MG63 (cell line): ENCODE results near the gene HSPB6. TPM values are rescaled to one million over a fixed set of nuclear protein-coding genes. Genes with fewer than 3 reads are reported as not detected.
A peak's percentile ranks its signal among the peaks of the same experiment; 100 is the strongest.

Experiments used
- DNase-seq: peaks from one replicate; pipeline ENCODE4 v3.0.0-alpha.2; 2020
- H3K27me3 ChIP-seq: fragments of 250-450 bp; sonication (Bioruptor Pico); 2 replicates; pipeline ENCODE4 v1.5.1; 2020; ENCODE audit warnings: mild to moderate bottlenecking, moderate library complexity
- H3K36me3 ChIP-seq: fragments of 250-450 bp; sonication (Bioruptor Pico); 2 replicates; pipeline ENCODE4 v1.5.1; 2020; ENCODE audit warnings: mild to moderate bottlenecking, moderate library complexity
- H3K4me3 ChIP-seq: fragments of 250-450 bp; sonication (Bioruptor Pico); 2 replicates; pipeline ENCODE4 v1.5.1; 2020; ENCODE audit warnings: mild to moderate bottlenecking, moderate library complexity
- H3K9me3 ChIP-seq: fragments of 250-450 bp; sonication (Bioruptor Pico); 2 replicates; pipeline ENCODE4 v1.5.1; 2020; ENCODE audit warnings: mild to moderate bottlenecking, moderate library complexity
- total RNA-seq: library from RNA; depleted of rRNA; stranded (reverse); fragments of >200 nt; shearing (Covaris generic); gene quantifications from 2 replicates; pipeline ENCODE4 v1.2.3, GENCODE V29; 2014; ENCODE audit warnings: low replicate concordance

The HSPB6 gene
- total RNA-seq, 1 experiment from 2014 or later: not detected

DNA sequence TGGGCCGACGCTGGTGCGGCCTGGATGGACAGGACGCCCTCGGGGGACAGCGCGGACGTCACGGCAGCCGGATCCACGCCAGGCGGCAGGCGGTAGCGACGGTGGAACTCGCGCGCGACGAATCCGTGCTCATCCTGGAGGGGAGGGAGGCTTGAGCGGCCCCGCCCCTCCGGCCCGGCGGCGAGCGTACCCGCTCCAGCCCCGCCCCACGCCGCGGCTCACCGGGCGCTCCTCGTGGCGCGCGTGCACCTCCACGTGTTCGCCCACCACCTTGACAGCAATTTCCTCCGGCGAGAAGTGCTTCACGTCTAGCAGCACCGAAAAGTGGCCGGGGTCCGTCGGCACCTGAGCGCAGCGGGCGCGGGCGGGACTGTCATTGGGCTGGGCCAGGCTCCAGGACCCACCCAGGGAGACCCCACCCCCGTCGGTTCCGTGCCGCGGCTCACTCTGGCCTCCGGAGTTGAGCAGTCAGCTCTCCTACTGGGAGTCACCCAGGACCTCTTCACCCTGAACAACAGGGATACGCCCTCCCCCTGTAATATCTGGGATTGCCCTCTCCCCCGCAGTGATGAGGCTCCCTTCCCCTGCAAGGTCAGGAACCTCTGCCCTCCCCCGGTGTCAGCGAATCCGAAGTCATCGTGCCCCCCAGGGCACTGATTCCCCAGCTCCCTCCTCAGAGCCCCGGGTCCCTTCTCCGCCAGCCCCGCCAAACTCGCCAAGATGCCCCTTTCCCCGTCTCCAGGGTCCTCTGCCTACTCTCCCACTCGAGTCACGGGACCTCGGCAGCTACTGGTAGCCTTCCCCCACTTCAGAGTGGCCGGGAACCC, 1.1 kb downstream of the HSPB6 start:
- DNase-seq: no peak
- no peaks in the 10 kb centered on the region for H3K9me3 ChIP-seq
- H3K4me3 ChIP-seq: no peak overlapping the region
- peaks cover 51% of the 10 kb centered on the region for H3K36me3 ChIP-seq
- no peaks in the 10 kb centered on the region for H3K27me3 ChIP-seq

DNA sequence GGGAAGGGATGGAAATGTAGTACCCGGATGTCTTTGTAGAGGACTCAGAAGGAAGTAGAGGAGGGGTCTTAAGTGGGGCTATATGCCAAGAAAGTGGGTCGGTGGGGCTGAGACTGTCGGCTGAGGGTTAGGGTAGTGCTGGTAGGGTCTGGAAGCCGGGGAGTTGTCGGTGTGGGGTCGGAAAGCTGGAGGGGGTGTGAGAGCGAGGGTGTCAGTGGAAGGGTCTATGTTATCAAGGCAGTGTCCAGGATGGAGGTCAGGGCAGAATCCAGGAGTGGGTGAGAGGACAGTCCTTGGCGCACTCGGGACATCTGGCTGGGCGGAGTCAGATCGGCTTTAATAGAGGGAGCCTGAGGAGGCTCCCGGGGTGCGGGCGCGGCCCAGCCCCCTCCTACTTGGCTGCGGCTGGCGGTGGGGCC, 1.7 kb downstream of the HSPB6 start:
- Histone ChIP-seq H3K36me3 (peaks cover 45% of the 10 kb centered on the region), H3K4me3 (no peak overlapping the region), H3K9me3 (no peaks in the 10 kb centered on the region), H3K27me3 (no peaks in the 10 kb centered on the region)
- DNase-seq: no peak

DNA sequence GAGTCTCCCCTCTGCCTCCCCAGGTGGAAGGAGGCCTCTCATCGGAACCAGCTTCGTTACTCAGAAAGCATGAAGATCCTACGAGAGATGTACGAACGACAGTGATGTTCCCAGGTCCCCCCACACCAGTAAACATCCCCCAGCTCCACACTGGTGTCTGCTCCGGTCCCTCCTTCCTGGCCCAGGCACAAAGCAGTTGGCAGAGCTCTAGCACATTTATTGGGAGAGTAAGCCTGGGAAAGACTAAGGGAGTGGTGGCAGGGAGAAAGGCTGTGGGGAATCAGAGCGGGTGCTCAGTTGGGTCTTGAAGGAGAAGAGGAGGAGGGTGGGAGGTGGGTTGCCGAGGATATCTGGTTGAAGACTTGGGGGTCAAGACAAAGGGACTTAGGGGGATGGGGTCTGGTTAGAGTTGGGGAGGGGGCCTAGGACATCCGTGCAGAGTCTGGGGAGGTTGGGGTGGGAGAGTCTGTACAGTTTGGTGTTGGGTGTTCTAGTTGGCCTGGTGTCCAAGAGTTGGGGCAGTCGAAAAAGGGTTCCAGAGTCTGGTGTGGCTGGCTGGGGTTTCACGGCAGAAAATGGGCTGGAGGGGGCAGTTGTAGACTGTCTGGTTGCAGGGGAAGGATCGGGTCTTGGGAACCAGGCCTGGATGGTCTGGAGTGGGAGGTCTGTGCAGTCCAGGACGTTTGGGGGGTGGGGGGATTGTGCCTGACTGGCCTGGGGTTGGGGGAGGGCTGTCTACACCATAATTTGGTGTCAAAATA, 2.3 kb downstream of the HSPB6 start:
- Histone ChIP-seq H3K4me3 (no peak overlapping the region), H3K27me3 (no peaks in the 10 kb centered on the region), H3K36me3 (peaks cover 39% of the 10 kb centered on the region), H3K9me3 (no peaks in the 10 kb centered on the region)
- DNase-seq: no peak

GRCh38 chr19:35753634-35754369, 3.0 kb downstream of the HSPB6 start:
- Histone ChIP-seq H3K4me3 (no peak overlapping the region), H3K9me3 (no peaks in the 10 kb centered on the region), H3K36me3 (peaks cover 32% of the 10 kb centered on the region), H3K27me3 (no peaks in the 10 kb centered on the region)
- no peak for DNase-seq

- DNase-seq: no peak
These were observed 4.0 kb downstream of the HSPB6 start for GRCh38 chr19:35752746-35753350.

DNA sequence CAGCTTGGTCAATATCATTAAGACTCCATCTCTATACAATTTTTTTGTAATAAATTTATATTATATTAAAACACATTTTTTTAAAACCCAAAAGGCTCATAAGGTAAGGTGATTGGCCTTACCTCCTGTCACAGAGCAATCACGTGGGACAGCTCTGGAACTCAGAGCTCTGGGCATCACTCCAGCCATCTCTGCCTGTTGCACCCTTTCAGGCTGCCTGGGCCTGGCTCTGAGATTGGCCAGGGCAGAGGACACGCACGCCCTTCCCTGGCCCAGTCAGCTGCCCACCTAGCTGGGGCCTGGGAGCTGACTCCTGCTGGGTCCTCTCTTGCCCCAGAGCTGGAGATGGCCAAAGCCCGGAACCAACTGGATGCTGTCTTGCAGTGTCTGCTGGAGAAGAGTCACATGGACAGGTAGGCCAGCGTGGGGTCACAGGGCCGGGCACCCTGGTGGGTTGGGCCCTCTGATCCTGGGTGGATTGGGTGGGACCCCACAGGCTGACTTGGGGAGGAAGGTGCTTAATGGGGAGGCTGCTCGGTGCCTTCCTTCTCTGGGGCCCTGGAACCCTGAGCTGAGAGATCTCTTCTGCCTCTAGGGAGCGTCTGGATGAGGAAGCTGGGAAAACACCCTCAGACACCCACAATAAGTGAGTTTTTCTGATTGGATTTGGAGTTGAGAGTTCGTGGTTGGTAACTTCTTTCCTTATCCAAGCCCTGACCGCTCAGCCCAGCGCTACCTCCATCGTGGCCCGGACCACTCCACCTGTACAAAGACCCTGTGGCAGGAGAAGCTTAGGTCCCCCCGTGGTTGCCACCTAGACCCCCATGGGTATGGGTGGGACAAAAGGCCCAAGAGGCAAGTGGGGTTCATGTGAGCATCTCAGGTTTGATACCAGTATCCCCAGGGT, 4.7 kb downstream of the HSPB6 start:
- Histone ChIP-seq H3K4me3 (no peak overlapping the region), H3K9me3 (no peaks in the 10 kb centered on the region), H3K36me3 (peaks cover 30% of the 10 kb centered on the region), H3K27me3 (no peaks in the 10 kb centered on the region)
- no peak for DNase-seq

More at GRCh38 chr19:35752746-35753350, 4.0 kb downstream of the HSPB6 start:
- H3K27me3 ChIP-seq: no peaks in the 10 kb centered on the region
- H3K36me3 ChIP-seq: peaks cover 30% of the 10 kb centered on the region
- H3K4me3 ChIP-seq: no peak overlapping the region
- no peaks in the 10 kb centered on the region for H3K9me3 ChIP-seq

GRCh38 chr19:35750167-35750566, 6.7 kb downstream of the HSPB6 start:
- no peak overlapping the region for H3K4me3 ChIP-seq
- H3K27me3 ChIP-seq: no peaks in the 10 kb centered on the region
- DNase-seq: no peak
- H3K36me3 ChIP-seq: peaks cover 30% of the 10 kb centered on the region
- no peaks in the 10 kb centered on the region for H3K9me3 ChIP-seq

DNA sequence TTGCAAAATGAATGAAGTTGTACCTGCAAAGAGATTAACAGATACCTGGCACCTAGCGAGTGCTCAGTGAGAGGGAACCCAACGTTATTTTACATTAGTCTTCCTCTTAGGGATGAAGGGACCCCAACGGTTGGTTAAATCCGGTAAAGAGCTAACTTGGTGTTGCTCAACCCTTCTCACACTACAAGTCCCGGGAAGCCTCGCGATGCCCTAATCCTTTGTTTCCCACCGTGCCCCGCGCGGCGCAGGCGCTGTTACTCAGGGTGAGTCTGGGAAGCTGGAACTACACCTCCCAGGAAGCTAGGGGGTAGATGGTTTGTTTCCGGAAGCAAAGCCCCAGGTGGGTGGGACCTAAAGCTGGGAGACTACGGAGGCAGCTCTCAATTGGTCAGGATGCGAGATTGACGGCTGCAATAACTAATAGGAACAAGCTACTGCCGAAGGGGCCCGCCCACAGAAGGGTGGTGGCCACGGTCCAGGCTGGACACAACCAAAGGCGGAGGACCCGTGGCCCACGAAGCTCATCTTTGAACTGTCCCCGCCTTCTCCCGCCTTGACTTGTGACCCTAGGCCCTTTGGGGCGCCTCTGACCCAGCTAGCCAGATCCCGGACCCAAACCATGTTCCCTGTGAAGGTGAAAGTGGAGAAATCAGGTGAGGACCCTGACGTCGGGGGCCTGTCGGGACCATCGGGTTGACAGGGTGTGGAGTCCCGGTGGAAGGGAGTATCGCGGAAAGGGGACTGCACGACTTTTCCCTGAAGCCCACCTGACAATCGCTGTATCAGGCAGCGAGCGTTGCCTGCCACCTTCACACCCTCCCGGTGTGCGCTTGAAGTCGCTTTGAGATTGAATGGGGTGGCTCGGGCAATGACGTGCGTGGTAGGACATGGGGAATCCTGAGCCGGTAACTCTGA, 8.5 kb downstream of the HSPB6 start, which contains the start of gene LIN37:
TSS of gene LIN37 (plus strand) at position 471 of the 915 bp plus-strand sequence. CDS start at position 620, 149 bp downstream.
- Histone ChIP-seq H3K27me3 (no peaks in the 10 kb centered on the region), H3K36me3 (peaks cover 22% of the 10 kb centered on the region), H3K4me3 (peak within 1 kb of the TSS; percentile 92), H3K9me3 (no peaks in the 10 kb centered on the region)
- DNase-seq: peak; percentile 99

DNA sequence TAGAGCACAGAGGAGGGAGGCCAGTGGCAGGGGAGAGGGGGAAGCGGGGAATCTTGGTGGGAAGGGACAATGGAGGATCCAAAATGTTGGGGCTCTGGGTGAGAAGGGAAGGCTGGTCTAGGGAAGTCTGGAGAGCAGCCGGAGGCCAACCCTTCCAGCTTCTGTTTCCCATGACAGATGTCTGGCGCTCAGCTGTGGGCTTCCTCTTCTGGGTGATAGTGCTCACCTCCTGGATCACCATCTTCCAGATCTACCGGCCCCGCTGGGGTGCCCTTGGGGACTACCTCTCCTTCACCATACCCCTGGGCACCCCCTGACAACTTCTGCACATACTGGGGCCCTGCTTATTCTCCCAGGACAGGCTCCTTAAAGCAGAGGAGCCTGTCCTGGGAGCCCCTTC, 10.3 kb downstream of the HSPB6 start:
- no peak for DNase-seq
- Histone ChIP-seq H3K9me3 (no peaks in the 10 kb centered on the region), H3K36me3 (peaks cover 9% of the 10 kb centered on the region; the same call in 1 of the 2 replicates), H3K4me3 (peak overlapping the region; percentile 87), H3K27me3 (no peaks in the 10 kb centered on the region)

- Histone ChIP-seq H3K9me3 (no peaks in the 10 kb centered on the region), H3K36me3 (peaks cover 4% of the 10 kb centered on the region; the same call in 1 of the 2 replicates), H3K27me3 (no peaks in the 10 kb centered on the region), H3K4me3 (peak overlapping the region; percentile 87)
- no peak for DNase-seq
These were observed 10.8 kb downstream of the HSPB6 start for GRCh38 chr19:35746087-35746462.

DNA sequence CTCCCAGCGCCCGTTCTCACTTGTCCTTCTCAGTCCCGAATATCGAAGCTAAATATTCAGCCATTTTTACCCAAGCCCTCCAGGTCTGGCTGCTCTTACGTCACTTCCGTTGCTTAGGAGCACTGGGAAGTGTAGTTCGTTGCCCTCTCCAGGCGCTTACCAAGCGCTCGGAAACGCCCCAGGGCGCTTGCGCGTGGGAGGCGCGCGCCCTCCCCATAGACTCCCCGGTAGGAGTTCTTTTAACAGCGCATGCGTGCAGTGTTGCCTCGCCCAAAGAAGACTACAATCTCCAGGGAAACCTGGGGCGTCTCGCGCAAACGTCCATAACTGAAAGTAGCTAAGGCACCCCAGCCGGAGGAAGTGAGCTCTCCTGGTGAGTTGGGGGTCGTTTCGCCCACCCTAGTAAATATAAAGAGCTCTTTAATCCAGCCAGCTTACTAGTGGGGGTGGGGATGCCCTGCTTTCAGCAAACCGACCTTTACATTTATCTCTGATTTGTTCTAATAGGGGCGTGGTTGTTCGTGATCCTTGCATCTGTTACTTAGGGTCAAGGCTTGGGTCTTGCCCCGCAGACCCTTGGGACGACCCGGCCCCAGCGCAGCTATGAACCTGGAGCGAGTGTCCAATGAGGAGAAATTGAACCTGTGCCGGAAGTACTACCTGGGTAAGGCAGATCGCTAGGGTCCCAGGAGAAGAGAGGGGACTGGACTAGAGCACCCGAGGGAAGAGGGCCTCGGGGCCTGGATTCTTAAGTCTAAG, 11.3 kb downstream of the HSPB6 start, which contains the start of the genes PSENEN and U2AF1L4:
TSS of gene PSENEN (plus strand) at position 324 of the 759 bp plus-strand sequence. CDS start at position 604, 280 bp downstream.
TSS of gene U2AF1L4 (minus strand) at position 91 of the 759 bp plus-strand sequence. CDS start at position 64, 27 bp downstream.
- peak within 1 kb of the TSS; percentile 87 for H3K4me3 ChIP-seq
- H3K36me3 ChIP-seq: peaks cover 3% of the 10 kb centered on the region; the same call in 1 of the 2 replicates
- no peaks in the 10 kb centered on the region for H3K9me3 ChIP-seq
- DNase-seq: peak; percentile 98
- no peaks in the 10 kb centered on the region for H3K27me3 ChIP-seq

DNA sequence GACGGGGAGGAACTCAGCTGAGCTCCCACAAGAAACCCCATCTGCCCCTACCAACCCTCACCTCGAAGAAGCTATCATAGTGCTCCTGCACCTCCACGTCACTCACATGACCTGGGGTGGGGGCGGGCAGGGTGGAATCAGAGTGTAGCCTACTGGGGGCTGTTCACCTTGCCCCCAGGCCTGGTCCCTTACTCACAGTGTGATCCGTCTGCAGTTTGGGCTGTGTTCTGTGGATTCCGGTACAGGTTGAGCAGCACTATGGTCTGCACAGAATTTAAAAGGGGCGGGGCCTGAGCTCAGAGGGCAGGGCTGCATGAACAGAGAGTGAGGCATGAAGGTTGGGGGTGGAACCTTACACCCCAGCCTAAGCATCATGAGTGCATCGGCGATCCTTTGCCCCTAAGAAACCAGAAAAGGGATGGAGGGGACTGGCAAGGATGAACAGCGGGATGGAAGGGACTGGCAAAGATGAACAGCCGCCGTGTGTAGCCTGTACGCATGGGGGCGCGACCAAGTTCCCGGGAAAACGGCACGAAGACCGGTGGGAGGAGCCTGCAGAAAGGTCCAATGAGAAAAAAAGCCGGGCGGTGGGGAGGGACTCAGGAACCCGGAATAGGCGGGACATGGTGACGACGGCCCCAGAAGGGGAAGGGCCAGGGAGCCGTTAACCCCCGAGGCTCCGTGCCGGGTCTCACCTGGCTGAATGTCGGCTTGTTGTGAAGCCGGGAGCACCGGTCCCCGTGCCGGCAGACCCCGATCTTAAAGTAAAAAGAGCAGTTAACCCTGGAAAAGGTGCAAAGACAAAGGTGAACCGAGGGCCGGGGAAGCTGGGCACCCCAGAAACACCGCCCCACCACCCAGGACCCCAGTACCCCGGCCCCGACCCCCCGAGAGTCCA, 12.2 kb downstream of the HSPB6 start:
- H3K4me3 ChIP-seq: peak overlapping the region; percentile 87

More for the DNA sequence above, 12.2 kb downstream of the HSPB6 start:
- Histone ChIP-seq H3K36me3 (peaks cover 3% of the 10 kb centered on the region; the same call in 1 of the 2 replicates), H3K27me3 (no peaks in the 10 kb centered on the region), H3K9me3 (no peaks in the 10 kb centered on the region)
- DNase-seq: peak; percentile 96
